Adipocyte (in vitro differentiated cells): Measurements from ENCODE around the gene TAF10.

Source experiments
- DNase-seq: peaks from one replicate; pipeline ENCODE4 v3.0.0-alpha.2; 2015; ENCODE audit warnings: low read depth
- H3K27me3 ChIP-seq: replicated peaks from 2 replicates; pipeline ENCODE4 v1.7.0; 2013; ENCODE audit warnings: mild to moderate bottlenecking, low read length, moderate library complexity; ENCODE audit not compliant: control insufficient read depth, insufficient read depth
- H3K36me3 ChIP-seq: 2 replicates; pipeline ENCODE4 v1.7.0; 2013; ENCODE audit warnings: low read length, mild to moderate bottlenecking, moderate library complexity; ENCODE audit not compliant: control insufficient read depth, insufficient read depth, severe bottlenecking
- H3K4me1 ChIP-seq: 2 replicates; pipeline ENCODE4 v1.7.0; 2013; ENCODE audit warnings: mild to moderate bottlenecking, low read length, moderate library complexity; ENCODE audit not compliant: control insufficient read depth, insufficient read depth
- H3K4me3 ChIP-seq: 2 replicates; pipeline ENCODE4 v1.7.0; 2013; ENCODE audit warnings: mild to moderate bottlenecking, low read length, moderate library complexity
- H3K9ac ChIP-seq: 2 replicates; pipeline ENCODE4 v1.7.0; 2013; ENCODE audit warnings: mild to moderate bottlenecking, low read length, moderate library complexity
- H3K9me3 ChIP-seq: 2 replicates; pipeline ENCODE4 v1.7.0; 2013; ENCODE audit warnings: mild to moderate bottlenecking, low read length, moderate library complexity; ENCODE audit not compliant: control insufficient read depth

TAF10 gene

GRCh38 chr11:6640036-6640984, 28.3 kb upstream of the TAF10 start:
- Histone ChIP-seq H3K9ac (no peak overlapping the region), H3K9me3 (no peaks in the 10 kb centered on the region), H3K4me1 (peaks cover 18% of the 10 kb centered on the region), H3K4me3 (no peak overlapping the region), H3K27me3 (peaks cover 35% of the 10 kb centered on the region), H3K36me3 (no peaks in the 10 kb centered on the region)
- DNase-seq, result no peak

- H3K9me3 ChIP-seq, result no peaks in the 10 kb centered on the region
- peaks cover 22% of the 10 kb centered on the region for H3K4me1 ChIP-seq
- H3K27me3 ChIP-seq, result peaks cover 16% of the 10 kb centered on the region
- DNase-seq, result no peak
- H3K9ac ChIP-seq, result no peak overlapping the region
- H3K4me3 ChIP-seq, result no peak overlapping the region
- H3K36me3 ChIP-seq, result no peaks in the 10 kb centered on the region
These were observed 26.4 kb upstream of the TAF10 start for GRCh38 chr11:6638429-6638828.

DNA sequence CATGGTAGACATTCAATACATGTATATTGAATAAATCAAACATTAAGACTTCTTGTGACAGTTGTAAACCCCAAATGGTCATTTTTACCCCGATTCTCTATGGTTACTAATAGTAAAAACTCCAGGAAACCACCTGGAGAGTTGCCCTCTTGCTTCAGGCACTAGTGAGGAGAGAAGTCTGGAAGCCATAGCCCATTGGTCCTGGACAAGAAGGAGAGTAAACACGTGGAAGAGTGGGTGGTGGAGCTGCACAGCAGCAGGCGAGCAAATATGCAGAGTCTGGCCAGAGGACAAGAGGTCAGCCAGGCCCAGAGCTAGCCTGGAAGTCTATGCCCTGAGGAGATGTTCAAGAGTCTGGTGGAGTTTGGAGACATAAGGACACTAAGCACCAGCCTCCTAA, 25.9 kb upstream of the TAF10 start:
- Histone ChIP-seq H3K27me3 (peaks cover 10% of the 10 kb centered on the region), H3K9ac (no peak overlapping the region), H3K36me3 (no peaks in the 10 kb centered on the region), H3K4me1 (peaks cover 22% of the 10 kb centered on the region), H3K9me3 (no peaks in the 10 kb centered on the region), H3K4me3 (no peak overlapping the region)
- DNase-seq, result peak; percentile 80

- peaks cover 7% of the 10 kb centered on the region for H3K27me3 ChIP-seq
- H3K9me3 ChIP-seq, result no peaks in the 10 kb centered on the region
- no peaks in the 10 kb centered on the region for H3K36me3 ChIP-seq
- DNase-seq, result no peak
- H3K9ac ChIP-seq, result no peak overlapping the region
- H3K4me1 ChIP-seq, result peaks cover 22% of the 10 kb centered on the region
- no peak overlapping the region for H3K4me3 ChIP-seq
These were observed 24.5 kb upstream of the TAF10 start for GRCh38 chr11:6636480-6636879.

DNA sequence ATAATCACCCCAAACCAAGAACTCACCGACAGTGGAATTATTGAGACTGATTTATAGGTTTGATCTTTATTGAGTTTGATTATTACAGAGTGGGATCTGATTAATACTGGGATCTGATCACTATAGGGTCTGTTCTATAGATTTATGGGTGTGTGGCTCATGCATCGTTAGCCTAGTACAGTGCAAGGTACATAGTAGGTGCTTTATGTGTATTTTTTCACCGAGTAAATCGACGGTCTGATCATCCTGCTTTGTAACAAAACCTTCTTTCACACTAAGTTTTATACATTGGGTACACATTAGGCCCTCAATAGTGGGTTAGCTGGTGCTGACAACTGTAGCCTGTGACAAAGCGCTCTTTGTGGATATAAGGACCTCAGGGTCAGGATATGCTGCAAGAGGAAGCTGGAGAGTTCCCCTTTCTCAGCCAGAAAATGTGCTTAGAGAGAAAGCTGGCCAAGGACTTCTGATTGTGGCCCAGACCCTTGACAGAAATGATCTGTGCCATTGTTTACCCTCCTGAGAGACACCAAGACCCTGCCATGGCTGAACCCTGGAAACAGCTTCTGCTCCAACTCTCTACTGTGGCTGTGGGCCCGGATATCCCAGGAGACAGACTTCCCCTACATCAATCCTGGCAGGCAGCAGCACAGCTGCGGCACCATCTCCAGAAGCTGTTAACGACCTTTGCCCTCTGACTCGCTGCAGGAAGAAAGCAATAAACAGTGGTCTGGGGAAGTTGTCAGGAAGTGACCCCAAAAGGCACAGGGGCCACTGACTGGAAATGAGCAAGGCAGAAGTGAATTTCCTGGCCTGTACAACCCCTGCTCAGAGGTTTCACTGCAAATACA, 23.3 kb upstream of the TAF10 start:
- no peak for DNase-seq
- no peaks in the 10 kb centered on the region for H3K9me3 ChIP-seq
- H3K4me3 ChIP-seq, result no peak overlapping the region
- peaks cover 22% of the 10 kb centered on the region for H3K4me1 ChIP-seq
- no peak overlapping the region for H3K9ac ChIP-seq
- no peaks in the 10 kb centered on the region for H3K27me3 ChIP-seq
- H3K36me3 ChIP-seq, result no peaks in the 10 kb centered on the region

DNA sequence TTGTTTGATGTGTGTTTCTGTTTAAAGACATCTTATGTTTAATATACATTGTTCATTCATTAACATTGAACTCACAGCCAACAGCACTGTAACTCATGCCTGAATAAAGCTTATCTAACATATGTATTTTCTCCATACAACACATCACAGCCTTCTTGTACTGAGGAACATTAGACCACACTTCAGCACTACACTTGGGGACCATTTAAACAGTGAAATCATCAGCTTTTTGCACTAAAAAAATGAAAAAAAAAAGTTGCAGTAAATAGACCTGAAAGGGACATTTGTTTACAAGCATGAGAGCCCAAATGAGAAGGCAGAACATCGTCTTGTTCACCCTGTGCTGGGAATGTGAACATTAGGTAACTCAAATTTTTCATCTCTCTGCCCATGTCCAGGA, 22.5 kb upstream of the TAF10 start:
- Histone ChIP-seq H3K9me3 (no peaks in the 10 kb centered on the region), H3K27me3 (no peaks in the 10 kb centered on the region), H3K4me1 (peaks cover 22% of the 10 kb centered on the region), H3K9ac (no peak overlapping the region), H3K36me3 (no peaks in the 10 kb centered on the region), H3K4me3 (no peak overlapping the region)
- DNase-seq, result no peak

- no peak for DNase-seq
These were observed 21.7 kb upstream of the TAF10 start for GRCh38 chr11:6633422-6634408.

DNA sequence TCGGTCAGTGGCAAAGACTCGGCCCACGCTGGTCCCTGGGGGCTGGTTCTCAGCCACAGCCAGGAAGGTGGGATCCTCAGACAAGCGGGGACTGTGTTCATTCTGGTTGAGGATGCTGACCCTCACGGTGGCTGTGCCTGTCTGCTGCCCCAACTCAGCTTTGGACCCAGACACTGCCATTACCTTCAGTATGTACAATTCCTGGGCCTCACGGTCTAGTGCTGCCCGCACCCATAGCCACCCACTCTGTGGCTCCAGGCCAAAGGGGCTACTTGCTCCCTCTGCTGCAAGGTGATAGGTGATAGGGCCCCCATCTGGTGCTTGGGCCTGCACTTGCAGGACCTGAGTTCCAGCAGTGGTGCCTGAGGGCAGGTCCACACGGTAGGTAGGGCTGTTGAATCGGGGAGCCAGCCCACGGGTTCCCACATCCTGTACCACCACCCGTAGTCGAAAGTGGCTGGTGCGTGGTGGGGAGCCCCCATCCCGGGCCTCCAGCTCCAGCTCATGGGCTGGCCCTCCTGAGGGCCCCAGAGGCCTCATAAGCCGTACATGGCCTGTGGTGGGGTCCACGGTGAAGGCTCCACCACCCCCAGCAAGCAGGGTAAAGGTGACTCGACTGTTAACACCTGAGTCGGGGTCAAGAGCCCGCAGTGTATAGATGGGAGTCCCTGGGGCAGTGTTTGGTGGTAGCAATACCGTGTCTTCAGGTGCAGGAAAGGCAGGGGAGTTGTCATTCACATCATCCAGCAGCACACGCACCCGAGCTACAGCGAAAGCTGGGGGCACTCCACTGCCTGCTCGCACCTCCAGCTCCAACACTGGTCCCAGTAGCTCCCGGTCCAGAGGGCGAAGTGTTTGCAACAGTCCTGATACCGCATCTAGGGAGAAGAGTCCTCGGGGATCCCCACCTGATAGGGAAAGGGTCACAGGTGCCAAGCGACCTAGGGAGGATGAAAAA, 20.4 kb upstream of the TAF10 start:
- H3K27me3 ChIP-seq, result no peaks in the 10 kb centered on the region
- no peak for DNase-seq
- peaks cover 11% of the 10 kb centered on the region for H3K4me1 ChIP-seq
- H3K9me3 ChIP-seq, result no peaks in the 10 kb centered on the region
- H3K9ac ChIP-seq, result no peak overlapping the region
- H3K36me3 ChIP-seq, result no peaks in the 10 kb centered on the region
- H3K4me3 ChIP-seq, result no peak overlapping the region

More at GRCh38 chr11:6633422-6634408, 21.7 kb upstream of the TAF10 start:
- Histone ChIP-seq H3K36me3 (no peaks in the 10 kb centered on the region), H3K9ac (no peak overlapping the region), H3K4me3 (no peak overlapping the region), H3K4me1 (peaks cover 22% of the 10 kb centered on the region), H3K9me3 (no peaks in the 10 kb centered on the region), H3K27me3 (no peaks in the 10 kb centered on the region)

DNA sequence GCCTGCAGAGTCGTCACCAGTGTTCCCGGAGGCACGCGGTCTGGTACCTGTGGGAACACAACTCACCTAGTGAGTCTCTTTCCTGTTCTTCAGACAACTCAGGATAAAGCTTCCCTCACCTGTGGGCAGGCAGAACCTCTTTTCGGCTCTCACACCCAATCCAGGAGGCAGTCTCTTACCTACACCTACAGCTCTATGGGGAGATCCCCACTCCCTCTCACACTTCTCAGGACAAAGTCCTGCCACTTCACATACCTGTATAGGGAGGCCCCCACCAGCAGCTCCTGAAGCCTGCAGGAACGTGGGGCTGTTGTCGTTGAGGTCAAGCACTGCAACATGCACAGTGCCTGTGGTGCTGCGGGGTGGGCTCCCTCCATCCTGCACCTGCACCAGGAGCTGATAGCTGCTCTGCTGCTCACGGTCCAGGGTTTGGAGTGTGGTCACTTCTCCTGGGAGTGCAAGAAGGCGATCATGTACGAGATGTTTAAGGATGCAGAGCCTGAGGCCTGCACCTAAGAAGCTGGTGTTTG, 19.4 kb upstream of the TAF10 start:
- no peaks in the 10 kb centered on the region for H3K27me3 ChIP-seq
- H3K4me3 ChIP-seq, result no peak overlapping the region
- no peak for DNase-seq
- H3K9ac ChIP-seq, result no peak overlapping the region
- H3K36me3 ChIP-seq, result no peaks in the 10 kb centered on the region
- H3K4me1 ChIP-seq, result peaks cover 10% of the 10 kb centered on the region
- no peaks in the 10 kb centered on the region for H3K9me3 ChIP-seq
